ENCODE results near the gene INTS4. TPM values are rescaled to one million over a fixed set of nuclear protein-coding genes. Genes with fewer than 3 reads are reported as not detected.
"Not testable (repeated sequence)": the region's sequence is repeated elsewhere in the genome, so short reads cannot be mapped to it uniquely, and the experiment has no call there.

INTS4 gene
- total RNA-seq, 1 experiment from 2014 or later: 43.9 TPM

GRCh38 chr11:77866336-77866735, 128.1 kb downstream of the INTS4 start:
- CTCF ChIA-PET: no interaction called here
- DNase-seq: no peak
- Mint-ChIP-seq H3K4me1 (ENCODE audit: low read depth, unreplicated experiment) (no peaks in the 10 kb centered on the region), H3K9me3 (ENCODE audit: low read depth, unreplicated experiment) (no peaks in the 10 kb centered on the region), H3K4me3 (ENCODE audit: low read depth, unreplicated experiment) (no peak overlapping the region), H3K27me3 (ENCODE audit: unreplicated experiment) (no peaks in the 10 kb centered on the region), H3K27ac (ENCODE audit: unreplicated experiment) (no peak overlapping the region), H3K36me3 (ENCODE audit: insufficient read depth, unreplicated experiment) (peaks cover 6% of the 10 kb centered on the region)
- no peak for TF ChIP-seq CTCF (IDR thresholded peaks at IDR 0.05; ENCODE audit: unreplicated experiment)
- BruUV-seq (replicated peaks): no TSS peak
- intact Hi-C loops (cut with micrococcal nuclease; ENCODE audit: unreplicated experiment): no loop called here

GRCh38 chr11:77865805-77866204, 128.7 kb downstream of the INTS4 start:
- TF ChIP-seq CTCF (IDR thresholded peaks at IDR 0.05; ENCODE audit: unreplicated experiment): no peak
- Mint-ChIP-seq H3K36me3 (ENCODE audit: insufficient read depth, unreplicated experiment) (peaks cover 6% of the 10 kb centered on the region), H3K4me1 (ENCODE audit: low read depth, unreplicated experiment) (no peaks in the 10 kb centered on the region), H3K27ac (ENCODE audit: unreplicated experiment) (no peak overlapping the region), H3K9me3 (ENCODE audit: low read depth, unreplicated experiment) (no peaks in the 10 kb centered on the region), H3K4me3 (ENCODE audit: low read depth, unreplicated experiment) (no peak overlapping the region), H3K27me3 (ENCODE audit: unreplicated experiment) (no peaks in the 10 kb centered on the region)
- intact Hi-C loops (cut with micrococcal nuclease; ENCODE audit: unreplicated experiment): no loop called here
- CTCF ChIA-PET: no interaction called here
- DNase-seq: no peak
- no TSS peak for BruUV-seq (replicated peaks)

- CTCF ChIA-PET; H3K27ac Mint-ChIP-seq (ENCODE audit: unreplicated experiment); H3K4me1 Mint-ChIP-seq (ENCODE audit: low read depth, unreplicated experiment); H3K27me3 Mint-ChIP-seq (ENCODE audit: unreplicated experiment); H3K4me3 Mint-ChIP-seq (ENCODE audit: low read depth, unreplicated experiment); BruUV-seq (replicated peaks); intact Hi-C loops (cut with micrococcal nuclease; ENCODE audit: unreplicated experiment); H3K36me3 Mint-ChIP-seq (ENCODE audit: insufficient read depth, unreplicated experiment); DNase-seq; H3K9me3 Mint-ChIP-seq (ENCODE audit: low read depth, unreplicated experiment): not testable (repeated sequence)
Observed at GRCh38 chr11:77861444-77861843, 133.0 kb downstream of the INTS4 start.

- intact Hi-C loops (cut with micrococcal nuclease; ENCODE audit: unreplicated experiment); H3K4me1 Mint-ChIP-seq (ENCODE audit: low read depth, unreplicated experiment); H3K27me3 Mint-ChIP-seq (ENCODE audit: unreplicated experiment); BruUV-seq (replicated peaks); H3K36me3 Mint-ChIP-seq (ENCODE audit: insufficient read depth, unreplicated experiment); H3K4me3 Mint-ChIP-seq (ENCODE audit: low read depth, unreplicated experiment); H3K9me3 Mint-ChIP-seq (ENCODE audit: low read depth, unreplicated experiment); DNase-seq; H3K27ac Mint-ChIP-seq (ENCODE audit: unreplicated experiment): not testable (repeated sequence)
- CTCF ChIA-PET: interaction anchor here (0.6 kb wide), 1 partner anchor 1596 kb away, joined by 5 read pairs; no protein-coding TSS in a partner anchor
Observed at GRCh38 chr11:77857906-77858457, 136.5 kb downstream of the INTS4 start.

- Mint-ChIP-seq H3K4me3 (ENCODE audit: low read depth, unreplicated experiment) (no peak overlapping the region), H3K27me3 (ENCODE audit: unreplicated experiment) (no peaks in the 10 kb centered on the region), H3K9me3 (ENCODE audit: low read depth, unreplicated experiment) (peaks cover 7% of the 10 kb centered on the region), H3K36me3 (ENCODE audit: insufficient read depth, unreplicated experiment) (peaks cover 5% of the 10 kb centered on the region), H3K4me1 (ENCODE audit: low read depth, unreplicated experiment) (no peaks in the 10 kb centered on the region), H3K27ac (ENCODE audit: unreplicated experiment) (no peak overlapping the region)
- intact Hi-C loops (cut with micrococcal nuclease; ENCODE audit: unreplicated experiment): no loop called here
- TF ChIP-seq CTCF (IDR thresholded peaks at IDR 0.05; ENCODE audit: unreplicated experiment): no peak
- no TSS peak for BruUV-seq (replicated peaks)
- CTCF ChIA-PET: no interaction called here
- DNase-seq: no peak
Observed at GRCh38 chr11:77854838-77855237, 139.6 kb downstream of the INTS4 start.
